NCI-H1436 treated with DMSO at 0.1 percent for 48 hours (cell line): Measurements from ENCODE around the gene STK38L.

Experiments
- DNase-seq: peaks from one replicate; lab custom pipeline; 2025; lab: John Stamatoyannopoulos, UW

STK38L gene

DNA sequence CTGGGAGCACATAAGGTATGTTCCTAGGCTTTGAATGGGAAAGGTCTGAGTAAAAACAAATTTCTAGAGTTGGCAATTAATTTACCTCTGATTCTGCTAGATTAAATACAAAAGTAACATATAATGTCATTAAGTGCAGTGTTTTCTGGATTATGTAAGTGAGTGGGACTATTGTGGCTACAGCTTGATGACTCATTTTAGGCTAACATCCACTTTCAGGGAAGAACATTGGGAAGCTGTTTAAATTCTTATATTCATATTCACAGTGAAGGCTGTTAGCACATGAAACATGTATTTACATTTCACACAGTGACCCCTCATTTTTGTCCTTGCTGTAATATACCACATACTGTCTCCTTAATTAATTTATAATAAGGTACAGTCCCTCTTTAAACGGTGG lies 75.3 kb downstream of the STK38L start:
- no peak for DNase-seq

DNA sequence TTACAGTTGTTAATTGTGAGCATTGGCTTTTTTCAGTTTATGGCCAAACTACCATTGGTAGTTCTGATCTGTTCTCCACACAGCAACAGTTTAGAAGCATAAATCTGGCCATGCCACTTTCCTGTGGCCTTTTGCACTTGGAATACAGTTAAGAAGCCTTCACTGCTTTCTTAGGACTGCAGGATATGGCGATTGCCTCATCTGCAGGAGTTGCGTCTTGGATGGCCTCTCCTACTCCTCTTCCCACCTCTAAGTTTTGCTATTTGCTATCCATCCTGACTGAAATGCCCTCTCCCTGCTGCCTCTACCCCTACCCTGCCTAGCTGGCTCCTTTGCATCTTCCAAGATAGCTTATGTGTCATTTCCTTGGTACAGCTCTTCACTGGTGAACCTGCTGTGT lies 75.8 kb downstream of the STK38L start:
- no peak for DNase-seq

DNA sequence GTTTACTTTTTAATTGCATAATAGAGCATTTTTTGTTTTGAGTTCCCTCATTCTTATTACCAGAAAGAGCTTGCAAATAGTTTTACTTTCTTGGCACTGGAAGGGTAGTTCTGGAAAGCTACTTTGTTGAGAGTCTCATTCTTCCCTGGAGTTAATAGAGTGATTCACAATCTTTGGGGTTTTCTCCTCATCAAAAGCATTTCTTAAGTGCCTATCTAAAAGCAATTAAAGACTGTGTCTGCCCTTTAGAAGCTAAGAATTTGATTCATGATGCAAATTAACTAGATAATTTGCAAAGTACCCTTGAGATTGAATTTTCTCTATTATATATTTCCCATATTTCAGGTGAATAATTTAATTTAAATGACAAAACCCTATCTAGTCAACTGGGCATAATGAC lies 80.4 kb downstream of the STK38L start:
- DNase-seq = no peak

- no peak for DNase-seq
These were observed 86.8 kb downstream of the STK38L start for GRCh38 chr12:27330846-27331245.

DNA sequence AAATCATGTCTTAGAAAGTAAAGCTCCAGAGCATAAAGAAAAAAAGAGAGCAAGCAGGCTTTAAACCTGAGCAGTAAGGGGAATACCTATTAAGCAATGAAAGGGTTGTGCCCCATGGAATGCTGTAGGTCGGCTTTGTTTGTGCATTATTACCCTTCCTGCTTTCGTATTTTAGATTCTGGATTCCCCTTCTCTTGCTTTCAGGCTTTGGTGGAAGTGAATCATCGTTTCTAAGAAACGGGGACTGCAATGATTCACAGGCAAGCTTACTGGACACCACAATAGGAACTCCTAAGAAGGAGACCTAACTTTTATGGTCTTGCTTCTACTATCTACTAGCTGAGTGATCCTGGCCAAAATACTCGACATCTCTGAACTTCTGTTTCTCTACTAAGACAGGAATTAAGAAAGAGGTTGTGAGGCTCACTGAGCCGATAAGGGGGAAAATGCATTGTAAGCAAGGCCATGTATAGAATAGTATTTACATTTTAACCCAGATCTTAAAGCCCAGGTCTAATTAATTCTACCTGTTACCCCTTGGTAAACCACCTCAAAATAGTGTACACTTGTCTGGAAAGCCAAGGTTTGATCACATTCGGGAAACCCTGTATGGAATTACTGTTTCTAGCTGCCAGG lies 87.3 kb downstream of the STK38L start:
- no peak for DNase-seq

DNA sequence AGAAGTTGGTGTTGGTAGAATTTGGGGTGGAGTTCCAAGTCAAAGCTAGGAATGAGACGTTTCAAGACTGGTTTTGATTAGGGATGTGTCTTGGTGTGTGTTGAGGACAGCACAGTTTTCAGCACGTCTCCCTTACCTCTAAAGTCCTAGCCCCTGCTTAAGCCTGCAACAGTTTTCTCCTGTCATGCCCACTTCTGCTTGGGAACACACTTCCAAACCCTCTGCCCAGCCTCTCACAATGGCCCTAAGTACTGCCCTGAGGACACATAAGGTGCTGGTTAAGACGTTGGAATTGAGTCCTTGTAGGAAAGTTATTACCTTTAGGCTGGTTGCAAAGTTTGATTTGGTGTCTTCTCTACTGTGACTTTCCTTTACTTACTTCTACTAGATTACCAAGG lies 87.8 kb downstream of the STK38L start:
- DNase-seq = no peak

- no peak for DNase-seq
These were observed 88.3 kb downstream of the STK38L start for GRCh38 chr12:27332407-27332713.

GRCh38 chr12:27332714-27333402 lies 88.8 kb downstream of the STK38L start, which contains the start of gene BMAL2:
BMAL2 (plus strand) TSS chr12:27332836; CDS start chr12:27333073, 237 bp downstream.
- no peak for DNase-seq

- DNase-seq = no peak
These were observed 89.4 kb downstream of the STK38L start for GRCh38 chr12:27333403-27334009.

GRCh38 chr12:27334042-27334720 lies 90.1 kb downstream of the STK38L start:
- no peak for DNase-seq

- DNase-seq = no peak
These were observed 90.6 kb downstream of the STK38L start for GRCh38 chr12:27334721-27335082.

GRCh38 chr12:27335364-27336281 lies 91.5 kb downstream of the STK38L start:
- DNase-seq = no peak

DNA sequence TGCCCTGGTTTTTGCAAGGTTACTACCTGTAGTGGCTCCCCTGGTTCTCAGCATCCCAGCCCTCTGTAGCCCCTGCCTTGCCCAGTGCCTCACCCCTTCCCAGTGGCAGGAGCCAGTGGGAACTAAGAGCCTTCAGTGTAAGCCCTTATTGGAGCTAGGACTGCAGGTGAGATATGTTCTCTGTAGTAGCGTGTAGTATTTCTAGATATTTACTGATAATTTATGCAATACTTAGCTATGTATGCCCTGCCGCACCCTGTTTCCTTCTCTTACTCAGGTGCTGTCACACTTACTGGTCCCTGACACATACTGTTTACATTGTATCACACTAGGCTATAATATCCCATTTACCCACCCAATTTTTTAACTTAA lies 92.2 kb downstream of the STK38L start:
- no peak for DNase-seq

GRCh38 chr12:27337376-27337775 lies 93.3 kb downstream of the STK38L start:
- no peak for DNase-seq

- no peak for DNase-seq
These were observed 94.4 kb downstream of the STK38L start for GRCh38 chr12:27338473-27338872.

GRCh38 chr12:27340971-27341370 lies 96.9 kb downstream of the STK38L start:
- no peak for DNase-seq

- no peak for DNase-seq
These were observed 98.5 kb downstream of the STK38L start for GRCh38 chr12:27342536-27342935.

DNA sequence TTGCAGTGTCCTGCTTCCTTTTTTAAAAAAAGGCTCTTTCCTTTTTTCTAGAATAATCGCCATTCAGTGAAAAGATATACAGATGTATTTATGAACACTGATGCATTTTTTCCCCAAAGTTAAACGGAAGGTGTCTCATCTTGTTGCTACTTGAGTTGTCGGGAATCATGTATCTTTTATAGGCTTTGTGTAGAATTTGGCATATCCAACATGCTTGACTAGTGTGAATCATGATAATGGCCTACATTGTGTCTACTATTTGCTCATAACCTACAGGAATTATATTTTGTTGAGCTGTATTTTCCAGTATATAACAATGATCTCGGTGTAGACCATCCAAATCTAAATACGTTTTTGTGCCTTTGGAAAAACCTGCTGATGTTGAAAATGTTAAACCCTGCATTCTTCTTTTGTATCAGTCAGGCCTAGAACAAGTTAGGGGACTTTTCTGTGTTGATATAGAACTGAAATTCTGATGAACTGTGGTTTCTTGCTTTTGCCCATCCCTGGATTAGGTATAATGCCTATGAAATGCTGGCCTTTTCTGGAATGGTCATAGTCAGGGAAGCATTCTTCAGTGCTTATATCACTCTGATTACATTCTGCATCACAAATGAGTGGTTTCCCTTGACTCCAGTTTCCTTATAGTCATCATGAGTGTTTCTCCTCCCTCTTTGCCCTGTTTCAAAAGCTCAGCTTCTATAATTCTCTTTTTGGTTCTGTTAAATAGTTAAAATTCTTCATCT lies 99.3 kb downstream of the STK38L start:
- DNase-seq = no peak

DNA sequence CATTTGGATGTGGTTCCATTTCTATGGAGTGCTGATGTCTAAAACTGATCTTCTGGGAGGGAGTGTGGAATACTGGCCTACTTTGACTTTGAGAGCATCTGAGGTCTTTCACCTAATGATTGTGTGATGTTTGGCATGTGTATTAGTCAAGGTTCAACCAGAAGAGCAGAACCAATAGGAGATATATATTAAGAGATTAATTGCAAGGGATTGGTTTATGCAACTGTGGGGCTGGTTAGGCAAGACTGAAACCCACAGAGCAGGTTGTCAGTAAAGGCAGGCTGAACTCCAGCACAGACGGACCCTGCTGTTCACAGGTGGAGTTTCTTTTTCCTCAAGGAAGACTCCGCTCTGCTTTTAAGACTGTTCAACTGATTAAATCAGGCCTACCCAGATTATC lies 100.2 kb downstream of the STK38L start:
- DNase-seq = no peak

DNA sequence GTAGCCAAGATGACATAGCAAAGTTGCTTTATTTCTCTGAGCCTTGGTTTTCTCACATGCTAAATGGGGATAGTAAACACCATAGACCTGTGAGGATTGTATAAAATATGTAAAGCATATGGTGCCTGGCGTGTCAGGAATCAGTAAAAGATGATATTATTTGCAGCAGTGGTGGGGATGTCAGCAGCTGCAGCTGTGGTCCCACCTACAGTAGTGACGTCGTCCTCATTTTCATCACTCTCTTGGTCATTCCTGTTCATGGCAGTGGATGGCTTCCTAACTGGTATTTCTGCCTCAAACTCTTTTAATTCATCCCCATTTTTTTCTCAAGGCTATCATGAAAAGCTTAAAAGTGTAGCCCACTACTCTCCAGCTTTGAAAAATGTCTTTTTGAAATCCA lies 100.7 kb downstream of the STK38L start:
- no peak for DNase-seq

DNA sequence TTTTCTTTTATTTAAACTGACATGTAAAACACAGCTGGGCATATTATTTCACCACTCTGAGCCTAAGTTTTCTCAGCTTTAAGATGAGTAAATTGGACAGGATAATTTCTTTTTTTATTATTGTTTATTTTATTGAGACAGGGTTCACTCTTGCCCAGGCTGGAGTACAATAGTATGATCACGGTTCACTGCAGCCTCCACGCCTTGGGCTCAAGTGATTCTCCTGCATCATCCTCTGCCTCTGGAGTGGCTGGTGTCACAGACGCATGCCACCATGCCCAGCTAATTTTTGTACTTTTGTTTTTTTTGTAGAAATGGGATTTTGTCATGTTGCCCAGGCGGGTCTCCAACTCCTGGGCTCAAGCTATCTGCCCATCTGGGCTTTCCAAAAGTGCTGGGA lies 101.3 kb downstream of the STK38L start:
- no peak for DNase-seq
